ENCODE measurements around the gene YARS2. TPM values are rescaled to one million over a fixed set of nuclear protein-coding genes. Genes with fewer than 3 reads are reported as not detected.

Gene YARS2
- total RNA-seq, 1 experiment from 2014 or later = 41.4 TPM

DNA sequence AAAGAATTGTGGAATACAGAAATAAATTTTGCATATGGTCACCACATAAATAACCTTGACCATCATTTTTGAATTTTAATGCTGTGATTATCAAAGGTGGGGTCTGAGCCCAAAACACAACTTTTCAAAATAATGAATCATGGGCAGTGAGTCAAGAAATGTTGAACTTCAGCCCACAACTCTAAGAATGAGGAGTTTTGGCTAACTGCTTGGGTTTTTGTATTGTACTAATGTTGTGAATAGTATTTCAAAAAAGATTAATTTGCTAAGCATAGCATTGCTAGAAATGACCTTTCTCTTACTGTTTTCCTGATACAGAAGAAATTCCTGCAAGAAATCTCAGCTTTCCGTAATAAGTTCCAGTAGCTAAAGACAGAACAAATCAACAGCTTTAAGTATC is 24.4 kb upstream of the YARS2 start:
- no peak overlapping the region for H2BK5ac ChIP-seq (ENCODE audit: insufficient read length, low read length)
- Mint-ChIP-seq H3K27ac (no peak overlapping the region), H3K4me1 (peaks cover 3 to 15% of the 10 kb centered on the region in 2 experiments; a peak in 3 of 4 replicates), H3K4me3 (no peak overlapping the region), H3K27me3 (ENCODE audit: low read depth) (no peaks in the 10 kb centered on the region; the same call in 1 of the 2 replicates), H3K36me3 (ENCODE audit: insufficient read depth in 1 of 3, low read depth in 3 of 3) (no peaks in the 10 kb centered on the region), H3K9me3 (no peaks in the 10 kb centered on the region)
- no peak overlapping the region for H3K4me2 ChIP-seq (ENCODE audit: insufficient read depth, insufficient read length, low read length)
- no peak for DNase-seq
- no peak overlapping the region for H2BK120ac ChIP-seq (ENCODE audit: low read depth, low read length, poor library complexity, severe bottlenecking)
- no peak overlapping the region for H4K8ac ChIP-seq (replicated peaks; ENCODE audit: insufficient read length, low read depth, low read length)
- H3K4me1 ChIP-seq (ENCODE audit: insufficient read depth, low read length) = no peaks in the 10 kb centered on the region
- TF ChIP-seq, protein P1, sequence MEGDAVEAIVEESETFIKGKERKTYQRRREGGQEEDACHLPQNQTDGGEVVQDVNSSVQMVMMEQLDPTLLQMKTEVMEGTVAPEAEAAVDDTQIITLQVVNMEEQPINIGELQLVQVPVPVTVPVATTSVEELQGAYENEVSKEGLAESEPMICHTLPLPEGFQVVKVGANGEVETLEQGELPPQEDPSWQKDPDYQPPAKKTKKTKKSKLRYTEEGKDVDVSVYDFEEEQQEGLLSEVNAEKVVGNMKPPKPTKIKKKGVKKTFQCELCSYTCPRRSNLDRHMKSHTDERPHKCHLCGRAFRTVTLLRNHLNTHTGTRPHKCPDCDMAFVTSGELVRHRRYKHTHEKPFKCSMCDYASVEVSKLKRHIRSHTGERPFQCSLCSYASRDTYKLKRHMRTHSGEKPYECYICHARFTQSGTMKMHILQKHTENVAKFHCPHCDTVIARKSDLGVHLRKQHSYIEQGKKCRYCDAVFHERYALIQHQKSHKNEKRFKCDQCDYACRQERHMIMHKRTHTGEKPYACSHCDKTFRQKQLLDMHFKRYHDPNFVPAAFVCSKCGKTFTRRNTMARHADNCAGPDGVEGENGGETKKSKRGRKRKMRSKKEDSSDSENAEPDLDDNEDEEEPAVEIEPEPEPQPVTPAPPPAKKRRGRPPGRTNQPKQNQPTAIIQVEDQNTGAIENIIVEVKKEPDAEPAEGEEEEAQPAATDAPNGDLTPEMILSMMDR (conservative IDR thresholded peaks at IDR 0.05) = no peak
- H3K4ac ChIP-seq (ENCODE audit: low read depth, low read length) = no peak overlapping the region
- no peak overlapping the region for H3K27ac ChIP-seq (ENCODE audit: insufficient read length, low read depth, low read length)
- no peak overlapping the region for H3K18ac ChIP-seq (ENCODE audit: insufficient read length, low read depth, low read length)
- no peak overlapping the region for H3K14ac ChIP-seq (ENCODE audit: insufficient read depth, low read length)
- no peak overlapping the region for H4K91ac ChIP-seq (ENCODE audit: insufficient read length, low read depth, low read length)
- no peak overlapping the region for H2BK12ac ChIP-seq (ENCODE audit: insufficient read length, low read depth, low read length)
- H3K79me1 ChIP-seq (ENCODE audit: insufficient read depth, low read depth, low read length, poor library complexity, severe bottlenecking) = no peaks in the 10 kb centered on the region
- H3K23ac ChIP-seq (ENCODE audit: insufficient read length, low read depth, low read length) = no peak overlapping the region
- H3K23me2 ChIP-seq (ENCODE audit: insufficient read length, low read depth, low read length, poor library complexity, severe bottlenecking) = no peaks in the 10 kb centered on the region
- H4K5ac ChIP-seq (ENCODE audit: insufficient read length, low read depth, low read length) = no peak overlapping the region
- no peak overlapping the region for H3K9ac ChIP-seq (ENCODE audit: extremely low read depth, insufficient read length, low read length)
- H3T11ph ChIP-seq (ENCODE audit: low read length) = no peak overlapping the region
- no peak overlapping the region for H2BK20ac ChIP-seq (ENCODE audit: low read depth, low read length, poor library complexity, severe bottlenecking)
- H3K27me3 ChIP-seq (ENCODE audit: insufficient read depth, low read length) = no peaks in the 10 kb centered on the region
- no CpG with 5 or more reads among the region's 1 CpG for WGBS (ENCODE audit: extremely low coverage, insufficient read length, low lambda C conversion rate)
- H2BK15ac ChIP-seq (ENCODE audit: low read depth, low read length) = no peak overlapping the region
- no peaks in the 10 kb centered on the region for H4K20me1 ChIP-seq (ENCODE audit: control insufficient read depth, insufficient read depth, insufficient read length)
- H3K56ac ChIP-seq (ENCODE audit: insufficient read length, low read depth, low read length) = no peak overlapping the region
- no peaks in the 10 kb centered on the region for H3K9me3 ChIP-seq (ENCODE audit: control insufficient read depth, low read depth, low read length)
- H3K79me2 ChIP-seq (ENCODE audit: insufficient read depth, low read length) = no peaks in the 10 kb centered on the region
- H2AFZ ChIP-seq (ENCODE audit: low read length) = no peak overlapping the region
- no peak overlapping the region for H2AK5ac ChIP-seq (ENCODE audit: insufficient read length, low read length)
